GM06990 (cell line): ENCODE results near the gene ELF5.

Experiments
- DNase-seq: peaks from one replicate; pipeline ENCODE4 v3.0.0-alpha.2; 2011; ENCODE audit not compliant: insufficient read length; ENCODE audit errors: extremely low read depth
- H3K27me3 ChIP-seq: replicated peaks from 2 replicates; pipeline ENCODE4 v1.6.0; 2011; ENCODE audit warnings: low read length; ENCODE audit not compliant: control insufficient read depth, insufficient read depth
- H3K36me3 ChIP-seq: 2 replicates; pipeline ENCODE4 v1.5.1; 2011; ENCODE audit warnings: low read length; ENCODE audit not compliant: control insufficient read depth, insufficient read depth
- H3K4me3 ChIP-seq: replicated peaks from 2 replicates; pipeline ENCODE4 v1.5.1; 2011; ENCODE audit warnings: low read depth, mild to moderate bottlenecking, control low read depth, low read length
- TF ChIP-seq, protein P1 (sequence below): IDR thresholded peaks from 2 replicates; pipeline ENCODE4 v1.5.1; 2011; ENCODE audit warnings: low read length, control low read depth, mild to moderate bottlenecking, inconsistent platforms; ENCODE audit not compliant: insufficient read depth, poor library complexity, severe bottlenecking

ELF5 gene

GRCh38 chr11:34513682-34514449, at the start of gene ELF5:
Gene ELF5 (minus strand): TSS chr11:34513794. CDS start chr11:34505749, 8,045 bp downstream.
- H3K4me3 ChIP-seq = no peak within 1 kb of the TSS
- H3K27me3 ChIP-seq = no peaks in the 10 kb centered on the region
- TF ChIP-seq, protein P1, sequence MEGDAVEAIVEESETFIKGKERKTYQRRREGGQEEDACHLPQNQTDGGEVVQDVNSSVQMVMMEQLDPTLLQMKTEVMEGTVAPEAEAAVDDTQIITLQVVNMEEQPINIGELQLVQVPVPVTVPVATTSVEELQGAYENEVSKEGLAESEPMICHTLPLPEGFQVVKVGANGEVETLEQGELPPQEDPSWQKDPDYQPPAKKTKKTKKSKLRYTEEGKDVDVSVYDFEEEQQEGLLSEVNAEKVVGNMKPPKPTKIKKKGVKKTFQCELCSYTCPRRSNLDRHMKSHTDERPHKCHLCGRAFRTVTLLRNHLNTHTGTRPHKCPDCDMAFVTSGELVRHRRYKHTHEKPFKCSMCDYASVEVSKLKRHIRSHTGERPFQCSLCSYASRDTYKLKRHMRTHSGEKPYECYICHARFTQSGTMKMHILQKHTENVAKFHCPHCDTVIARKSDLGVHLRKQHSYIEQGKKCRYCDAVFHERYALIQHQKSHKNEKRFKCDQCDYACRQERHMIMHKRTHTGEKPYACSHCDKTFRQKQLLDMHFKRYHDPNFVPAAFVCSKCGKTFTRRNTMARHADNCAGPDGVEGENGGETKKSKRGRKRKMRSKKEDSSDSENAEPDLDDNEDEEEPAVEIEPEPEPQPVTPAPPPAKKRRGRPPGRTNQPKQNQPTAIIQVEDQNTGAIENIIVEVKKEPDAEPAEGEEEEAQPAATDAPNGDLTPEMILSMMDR = no peak
- DNase-seq = no peak
- no peaks in the 10 kb centered on the region for H3K36me3 ChIP-seq

GRCh38 chr11:34562976-34563375, 49.4 kb upstream of the ELF5 start:
- TF ChIP-seq, protein P1 = no peak
- H3K4me3 ChIP-seq = no peak overlapping the region

DNA sequence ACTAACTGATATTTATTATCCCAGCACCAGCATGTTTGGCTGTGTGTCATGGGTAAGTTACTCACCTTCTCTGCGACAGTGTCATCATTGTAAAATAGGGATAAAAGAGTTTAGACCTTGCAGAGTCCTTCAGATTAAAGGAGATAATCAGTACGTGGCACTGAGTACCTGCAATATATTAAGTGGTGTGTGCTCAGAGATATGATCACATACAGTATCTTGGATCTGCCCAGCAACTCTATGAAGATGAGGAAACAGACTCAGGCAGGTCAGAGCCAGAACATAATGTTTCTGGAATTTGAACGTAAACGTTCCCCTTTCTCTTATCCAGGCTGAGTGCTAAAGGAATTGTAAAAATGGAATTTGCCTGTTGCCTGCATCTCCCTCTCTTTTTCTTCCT, 46.9 kb upstream of the ELF5 start:
- Histone ChIP-seq H3K36me3 (no peaks in the 10 kb centered on the region), H3K4me3 (no peak overlapping the region), H3K27me3 (peaks cover 3% of the 10 kb centered on the region)
- DNase-seq = no peak
- TF ChIP-seq, protein P1 = no peak

More at GRCh38 chr11:34562976-34563375, 49.4 kb upstream of the ELF5 start:
- no peak for DNase-seq
- Histone ChIP-seq H3K27me3 (peaks cover 3% of the 10 kb centered on the region), H3K36me3 (no peaks in the 10 kb centered on the region)

DNA sequence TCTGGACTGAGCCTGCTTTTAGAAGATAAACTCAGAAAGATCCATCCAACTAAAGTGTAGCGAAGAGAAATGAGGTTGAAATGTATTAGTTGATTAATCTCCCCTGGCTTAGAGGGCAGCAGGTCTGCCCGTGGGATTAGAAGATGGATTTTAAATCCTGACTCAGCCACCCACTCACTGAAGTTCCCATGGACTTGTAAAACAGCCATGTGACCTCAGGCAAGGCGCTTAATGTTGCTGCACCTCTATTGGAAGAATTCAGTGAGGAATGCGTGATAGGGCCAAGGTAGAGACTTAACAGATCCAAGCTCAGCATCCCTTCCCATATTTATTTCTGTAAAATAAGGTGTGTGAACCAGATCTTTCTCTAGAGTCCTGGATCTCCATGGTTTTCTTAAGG, 45.1 kb upstream of the ELF5 start:
- no peak overlapping the region for H3K4me3 ChIP-seq
- TF ChIP-seq, protein P1 = no peak
- DNase-seq = no peak
- peaks cover 3% of the 10 kb centered on the region for H3K27me3 ChIP-seq
- H3K36me3 ChIP-seq = no peaks in the 10 kb centered on the region

DNA sequence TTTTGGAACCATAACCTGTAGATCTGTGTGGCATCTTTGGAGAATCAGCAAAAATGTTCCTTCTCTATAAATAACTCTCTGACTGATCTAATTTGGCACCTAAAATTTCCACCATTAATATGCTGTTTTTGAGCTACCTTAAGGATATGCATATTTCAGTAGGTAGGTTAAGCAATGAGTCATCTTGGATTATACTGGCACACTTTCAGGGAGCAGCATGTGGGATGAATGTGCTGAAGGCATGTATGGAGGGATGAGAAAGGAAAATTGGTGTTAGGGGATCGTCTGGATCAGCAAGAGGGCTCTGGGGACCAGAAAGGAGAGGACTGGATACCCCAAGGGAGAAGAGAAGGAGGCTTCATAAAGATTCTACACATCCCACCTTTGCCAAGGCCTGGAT, 44.6 kb upstream of the ELF5 start:
- H3K36me3 ChIP-seq = no peaks in the 10 kb centered on the region
- no peak overlapping the region for H3K4me3 ChIP-seq
- no peak for DNase-seq
- TF ChIP-seq, protein P1 = no peak
- H3K27me3 ChIP-seq = peaks cover 3% of the 10 kb centered on the region
